Stimulated activated naive CD4-positive, alpha-beta T cell treated with Interleukin-2 at 50 U/mL for 16 hours (primary cell): Measurements from ENCODE around the gene COL4A4.
"Not testable (repeated sequence)": the region's sequence is repeated elsewhere in the genome, so short reads cannot be mapped to it uniquely, and the experiment has no call there.

Source experiments
- DNase-seq: peaks from one replicate; lab custom pipeline; 2025; lab: John Stamatoyannopoulos, UW

The COL4A4 gene

DNA sequence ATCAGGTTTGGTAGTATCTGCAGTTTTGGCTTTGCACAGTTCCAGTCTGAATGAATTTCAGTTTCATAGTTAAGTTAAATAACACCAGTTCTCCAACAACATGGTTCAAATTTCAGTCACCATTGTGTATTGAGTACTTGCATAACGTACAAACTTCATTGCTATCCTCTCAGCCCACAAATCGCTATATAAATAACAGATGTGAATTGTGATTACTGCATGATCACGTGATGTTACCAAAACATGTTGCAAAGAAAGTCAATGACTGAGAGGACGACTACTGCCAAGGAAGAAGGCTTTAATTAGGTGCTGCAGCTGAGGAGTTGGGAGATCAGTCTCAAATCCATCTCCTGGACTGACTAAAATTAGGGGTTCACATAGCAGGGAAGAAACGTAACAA lies 48.2 kb downstream of the COL4A4 start:
- no peak for DNase-seq

DNA sequence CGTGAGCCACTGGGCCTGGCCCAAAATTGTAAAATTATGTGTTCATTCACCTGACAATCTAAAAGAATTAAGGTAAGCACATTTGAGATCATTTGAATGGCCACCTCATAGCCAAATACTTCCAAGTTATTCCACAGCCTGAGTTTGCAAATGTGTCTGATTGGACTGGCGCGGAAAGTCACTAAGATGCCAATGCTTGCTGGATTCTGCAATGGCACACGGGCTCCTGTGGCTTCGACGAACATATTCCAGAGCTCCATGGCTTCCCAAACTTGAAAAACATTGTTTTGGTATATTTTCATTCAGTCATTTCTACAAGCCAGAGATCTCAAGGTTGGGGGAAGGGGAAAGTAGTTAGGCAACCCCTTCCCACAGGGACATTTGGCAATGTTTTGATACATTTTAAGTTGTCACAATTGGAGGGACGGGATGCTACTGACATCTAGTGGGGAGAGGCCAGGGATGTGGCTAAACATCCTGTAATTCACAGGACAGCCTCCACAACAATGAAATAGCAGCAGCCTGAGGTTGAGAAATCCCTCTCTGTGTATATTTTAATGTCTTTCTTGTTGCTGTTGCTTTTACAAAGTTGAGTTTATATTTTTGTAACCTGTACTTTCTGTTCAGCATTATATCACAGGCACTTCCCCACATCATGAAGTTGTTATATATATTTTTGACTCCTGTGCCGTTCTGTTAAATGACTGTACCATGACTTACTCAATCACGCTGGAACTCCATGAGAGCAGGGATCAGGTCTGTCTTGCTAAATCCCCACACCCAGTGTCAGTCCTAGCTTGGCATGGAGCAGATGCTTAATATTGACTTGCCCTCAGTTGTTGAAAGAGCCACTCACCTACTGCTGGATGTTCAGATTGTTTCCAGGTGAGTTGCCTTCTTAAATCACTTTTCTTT lies 56.9 kb downstream of the COL4A4 start:
- no peak for DNase-seq

GRCh38 chr2:227103583-227103982 lies 60.4 kb downstream of the COL4A4 start:
- no peak for DNase-seq

DNA sequence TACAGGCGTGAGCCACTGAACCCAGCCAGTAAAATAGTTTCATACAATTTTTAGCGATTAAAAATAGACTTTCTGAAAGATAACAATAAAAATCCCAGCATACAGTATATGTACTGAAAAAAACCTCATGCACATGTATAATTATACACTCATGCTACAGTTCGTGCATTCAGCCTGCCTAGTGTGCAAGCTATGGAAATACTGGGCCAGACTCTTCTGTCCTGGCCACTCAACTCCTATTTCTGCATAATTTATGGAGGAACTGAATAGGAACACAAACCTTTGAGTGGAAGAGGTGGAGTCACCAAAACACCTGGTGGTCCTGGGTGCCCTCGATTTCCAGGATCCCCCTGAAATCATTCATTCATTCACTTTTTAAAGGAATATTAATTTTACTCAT lies 64.7 kb downstream of the COL4A4 start:
- DNase-seq = no peak

DNA sequence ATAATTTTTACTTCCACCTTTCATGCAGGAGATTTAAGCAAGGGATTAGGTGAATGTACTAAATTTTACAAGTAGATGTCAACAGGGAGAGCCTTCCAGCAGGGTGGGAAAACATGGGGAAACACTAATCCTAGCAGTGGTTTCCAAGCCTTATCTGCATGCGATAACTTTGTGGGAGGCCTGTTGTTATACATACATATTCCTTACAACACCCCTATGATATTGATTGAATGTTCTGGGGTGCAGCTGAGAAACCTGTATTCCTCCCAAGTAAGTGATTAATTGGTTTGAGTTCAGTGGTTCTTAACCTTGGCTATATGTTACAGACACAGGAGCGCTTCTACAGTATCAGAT lies 65.9 kb downstream of the COL4A4 start:
- DNase-seq = no peak

DNA sequence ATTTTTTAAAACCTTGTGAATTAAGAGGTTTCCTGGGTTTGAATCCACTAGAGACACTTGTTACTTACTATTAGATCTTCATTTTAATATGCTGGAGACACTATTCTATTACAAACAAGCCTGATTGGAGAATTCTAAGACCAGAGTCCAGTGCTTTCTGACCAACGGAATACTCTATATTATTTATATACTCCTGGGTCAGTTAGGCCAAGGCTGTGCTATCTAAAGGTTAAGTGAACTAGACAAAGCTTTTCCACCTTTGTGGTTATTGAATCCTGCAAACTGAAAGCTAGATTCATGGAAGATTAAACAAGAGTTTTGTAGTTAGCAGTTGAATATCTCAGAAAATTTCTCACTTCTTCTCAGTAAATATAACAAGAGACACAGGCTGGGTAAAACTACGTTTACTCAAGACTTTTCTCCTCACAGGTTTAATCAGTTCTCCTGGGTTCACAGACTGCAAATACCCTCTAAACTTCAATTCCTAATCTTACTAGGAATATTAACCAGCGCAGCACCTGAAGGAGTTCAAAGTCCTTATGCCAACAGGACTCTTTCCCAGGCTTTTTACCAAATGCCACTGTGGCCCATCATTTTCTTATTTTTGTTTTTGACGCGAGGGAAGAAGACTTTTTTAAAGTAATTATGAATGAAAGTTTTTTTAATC lies 66.4 kb downstream of the COL4A4 start:
- DNase-seq = no peak

- DNase-seq = no peak
Measured at GRCh38 chr2:227095346-227095745, 68.7 kb downstream of the COL4A4 start.

DNA sequence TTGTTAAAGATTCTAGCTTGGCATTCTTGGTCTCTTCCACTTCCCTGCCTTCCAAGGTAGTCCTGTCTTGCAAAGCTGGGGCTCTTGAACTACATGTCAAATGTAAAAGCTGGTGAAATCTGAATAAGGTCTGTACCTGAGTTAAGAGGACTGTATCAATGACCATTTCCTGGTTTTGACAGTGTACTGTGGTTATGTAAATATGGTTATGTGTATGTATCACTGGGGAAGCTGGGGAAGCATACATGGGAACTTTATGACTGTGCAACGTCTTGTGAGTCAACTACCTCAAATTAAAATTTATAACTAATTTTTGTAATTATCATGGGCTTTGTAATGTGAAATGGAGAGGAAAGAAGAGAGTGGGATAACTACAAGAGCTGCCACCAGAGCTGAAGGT lies 81.7 kb downstream of the COL4A4 start:
- no peak for DNase-seq

DNA sequence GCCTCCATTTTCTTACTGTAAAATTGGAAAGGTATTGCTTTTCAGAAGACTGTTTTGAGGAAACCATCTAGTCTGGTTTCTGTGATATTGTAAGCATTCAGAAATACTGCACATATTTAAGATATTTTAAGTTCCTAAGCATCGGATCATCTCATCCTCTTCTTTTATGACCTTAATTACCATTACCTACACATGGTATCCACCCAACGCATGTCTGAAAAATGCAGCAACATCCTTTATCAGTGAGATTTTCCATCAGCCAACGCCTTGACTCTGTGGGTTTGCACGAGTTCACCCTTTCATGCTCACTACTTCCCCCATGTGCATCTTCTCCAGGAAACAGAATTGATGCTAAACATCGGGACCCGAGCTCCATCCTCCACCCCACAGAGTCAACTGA lies 84.3 kb downstream of the COL4A4 start:
- DNase-seq = no peak

DNA sequence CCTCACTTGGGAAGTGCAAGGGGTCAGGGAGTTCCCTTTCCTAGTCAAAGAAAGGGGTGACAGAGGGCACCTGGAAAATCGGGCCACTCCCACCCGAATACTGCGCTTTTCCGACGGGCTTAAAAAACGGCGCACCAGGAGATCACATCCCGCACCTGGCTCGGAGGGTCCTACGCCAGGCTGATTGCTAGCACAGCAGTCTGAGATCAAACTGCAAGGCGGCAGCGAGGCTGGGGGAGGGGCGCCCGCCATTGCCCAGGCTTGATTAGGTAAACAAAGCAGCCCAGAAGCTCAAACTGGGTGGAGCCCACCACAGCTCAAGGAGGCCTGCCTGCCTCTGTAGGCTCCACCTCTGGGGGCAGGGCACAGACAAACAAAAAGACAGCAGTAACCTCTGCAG lies 98.9 kb downstream of the COL4A4 start:
- DNase-seq = not testable (repeated sequence)

DNA sequence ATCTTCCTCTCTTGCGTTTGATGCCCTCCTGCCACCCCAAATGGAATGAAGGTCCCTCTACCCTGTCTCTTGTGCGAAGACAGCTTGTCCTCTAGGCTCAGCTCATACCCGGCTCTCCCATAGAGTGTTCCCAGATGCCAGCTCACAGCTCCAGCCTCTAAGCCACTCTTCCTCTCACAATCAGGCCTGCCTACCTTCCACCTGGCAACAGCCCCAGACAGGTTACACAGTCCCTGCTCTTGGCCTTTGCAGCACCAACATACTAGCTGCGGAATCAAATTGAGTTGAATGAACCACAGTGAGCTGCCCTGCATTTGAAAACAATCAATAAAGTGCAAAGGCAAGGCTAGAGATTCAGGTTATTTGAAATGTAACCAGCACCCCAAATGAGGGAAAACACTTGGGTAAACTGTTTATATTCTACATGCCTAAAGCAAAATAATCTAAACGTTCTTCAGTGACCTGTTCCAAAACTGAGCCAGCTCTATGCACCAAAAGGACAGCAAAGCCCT lies 105.1 kb downstream of the COL4A4 start:
- no peak for DNase-seq

DNA sequence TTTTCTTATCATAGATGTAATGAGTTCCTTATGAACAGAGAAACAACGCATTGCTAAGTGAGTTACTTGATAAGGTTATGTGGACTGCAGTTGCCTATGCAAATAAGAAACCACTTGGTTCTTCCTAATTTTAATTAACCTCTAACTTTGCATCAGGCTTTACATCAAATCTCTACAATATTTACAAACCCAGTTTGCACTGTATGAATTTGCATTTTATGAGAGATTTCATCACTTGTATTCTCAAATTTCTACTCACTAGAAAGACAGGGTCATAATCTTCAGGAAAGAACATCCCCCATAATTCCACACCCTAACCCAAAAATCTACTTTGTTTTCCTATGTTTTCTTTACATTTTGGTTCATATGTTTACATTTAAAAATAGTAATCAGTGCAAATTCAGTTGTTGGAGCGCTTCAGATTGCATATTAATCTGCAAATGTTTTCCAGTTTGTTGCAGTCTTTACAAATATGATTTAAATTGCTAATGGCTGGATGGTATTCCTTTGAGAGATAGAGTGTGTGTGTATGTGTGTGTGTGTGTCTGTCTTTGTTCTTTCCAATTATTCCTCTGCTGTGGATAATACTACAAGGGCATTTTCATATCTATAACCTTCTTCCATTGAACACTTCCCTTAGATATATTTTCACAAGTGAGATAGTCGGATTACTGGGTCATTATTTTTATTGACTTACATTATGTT lies 106.1 kb downstream of the COL4A4 start:
- DNase-seq = no peak

- DNase-seq = no peak
Measured at GRCh38 chr2:227057060-227057459, 106.9 kb downstream of the COL4A4 start.

DNA sequence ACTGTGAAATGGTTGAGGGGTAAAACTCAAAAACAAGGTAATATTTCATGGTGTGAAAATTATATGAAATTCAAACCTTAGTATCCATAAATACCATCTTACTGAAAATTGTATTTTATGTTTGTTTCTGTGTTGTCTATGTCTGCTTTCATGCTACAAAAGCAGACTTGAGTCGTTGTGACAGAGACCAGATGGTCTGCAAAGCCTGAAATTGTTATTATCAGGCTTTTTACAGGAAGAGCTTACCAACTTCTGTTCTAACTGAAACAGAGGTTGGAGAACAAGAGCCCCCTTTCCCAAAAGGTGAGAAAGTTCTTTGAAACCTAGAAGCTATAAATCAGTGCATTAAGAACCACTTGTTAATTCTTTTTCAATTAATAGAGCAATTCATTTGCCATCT lies 110.0 kb downstream of the COL4A4 start:
- no peak for DNase-seq

- no peak for DNase-seq
Measured at GRCh38 chr2:227052879-227053278, 111.1 kb downstream of the COL4A4 start.

- DNase-seq = no peak
Measured at GRCh38 chr2:227043981-227044380, 120.0 kb downstream of the COL4A4 start.

DNA sequence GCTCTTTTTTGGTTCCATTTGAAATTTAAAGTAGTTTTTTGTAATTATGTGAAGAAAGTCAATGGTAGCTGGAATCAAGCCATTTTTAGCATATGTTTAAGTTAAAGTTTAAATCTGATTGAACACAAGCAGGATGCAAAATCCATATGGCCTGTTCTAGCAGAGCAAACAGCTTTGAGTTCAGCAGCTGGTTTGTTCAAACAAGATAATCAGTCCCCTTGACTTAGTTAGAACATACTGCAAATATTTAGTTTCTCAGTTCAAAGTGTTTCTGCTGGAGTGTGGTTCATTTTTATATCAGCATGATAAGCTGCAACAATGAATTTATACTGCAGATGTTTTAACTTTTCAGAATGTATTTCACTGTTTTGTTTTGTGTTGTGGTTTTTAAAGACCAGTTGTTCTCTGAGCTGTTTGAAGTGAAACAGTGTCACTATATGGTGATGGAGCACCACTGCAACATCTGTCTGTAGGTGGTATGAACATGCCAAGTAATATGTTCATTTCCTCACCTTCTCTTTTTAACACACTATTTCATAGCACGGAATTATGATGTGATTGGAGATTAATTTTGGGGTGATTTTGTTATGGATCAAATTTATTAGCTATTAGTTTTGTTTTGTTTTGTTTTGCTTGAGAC lies 125.3 kb downstream of the COL4A4 start:
- no peak for DNase-seq

DNA sequence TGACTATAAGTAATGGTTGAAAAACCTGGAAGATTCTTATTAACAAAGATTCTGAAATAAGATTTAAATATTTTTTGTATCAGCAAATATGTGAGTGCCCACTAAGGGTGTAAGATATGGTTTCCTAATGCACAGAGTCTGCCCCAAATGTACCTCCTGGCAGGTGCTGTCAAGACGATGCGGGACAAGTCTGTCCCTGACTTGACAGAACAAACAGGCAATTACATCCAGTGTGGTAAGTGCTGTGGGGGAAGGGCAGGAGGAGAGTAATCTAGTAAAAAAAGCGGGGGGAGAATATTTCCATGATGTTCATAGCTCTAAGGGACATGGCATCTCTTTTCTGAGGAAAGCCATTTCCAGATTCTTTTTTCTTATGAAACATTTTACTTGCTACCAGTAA lies 127.5 kb downstream of the COL4A4 start:
- no peak for DNase-seq

GRCh38 chr2:227035711-227036367 lies 128.2 kb downstream of the COL4A4 start:
- no peak for DNase-seq

- no peak for DNase-seq
Measured at GRCh38 chr2:227033471-227034148, 130.4 kb downstream of the COL4A4 start.

DNA sequence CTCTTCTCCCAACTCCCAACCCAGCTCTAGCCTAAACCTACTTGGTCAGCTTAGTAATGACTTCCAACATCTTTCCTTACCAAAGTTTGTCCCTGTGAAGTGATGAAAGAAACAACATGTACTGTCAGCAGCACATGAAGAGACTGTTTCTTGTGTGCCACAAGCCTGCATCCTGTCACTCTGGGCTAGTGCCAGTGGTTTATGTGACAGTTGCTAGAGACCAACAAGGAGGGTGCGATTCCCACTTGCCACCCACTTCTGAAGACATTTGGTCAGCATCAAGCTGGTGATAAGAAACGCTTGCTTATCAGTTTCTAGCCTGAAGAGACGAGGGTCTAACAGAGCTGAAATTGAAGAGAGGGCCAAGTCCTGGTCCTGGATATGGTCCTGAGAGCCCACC lies 132.6 kb downstream of the COL4A4 start:
- DNase-seq = no peak
